Liver (tissue), 9 donors: ENCODE data around the gene TRIM40. TPM values are rescaled to one million over a fixed set of nuclear protein-coding genes. Genes with fewer than 3 reads are reported as not detected.

Source experiments
- DNase-seq: peaks from one replicate; pipeline ENCODE4 v3.0.0-alpha.2; 2017; ENCODE audit warnings: low spot score
- H3K27ac ChIP-seq, 2 donors: one replicate each; pipeline ENCODE4 v1.7.0; 2013; ENCODE audit warnings: inconsistent platforms in 2 of 2, low read length in 2 of 2, control low read depth in 1 of 2, low read depth in 1 of 2, mild to moderate bottlenecking in 1 of 2
- H3K27me3 ChIP-seq, 4 donors: one replicate each; pipeline versions ENCODE4 v1.6.1 to v1.7.0; 2013; ENCODE audit warnings: low read length in 3 of 4, inconsistent platforms in 1 of 4, mild to moderate bottlenecking in 1 of 4, moderate library complexity in 1 of 4; ENCODE audit not compliant: control insufficient read depth in 4 of 4, insufficient read depth in 4 of 4
- H3K36me3 ChIP-seq, 4 donors: one replicate each; pipeline versions ENCODE4 v1.6.1 to v1.7.0; 2013; ENCODE audit warnings: low read length in 3 of 4, mild to moderate bottlenecking in 3 of 4, low read depth in 1 of 4, moderate library complexity in 1 of 4; ENCODE audit not compliant: control insufficient read depth in 4 of 4, insufficient read depth in 3 of 4
- H3K4me1 ChIP-seq, 4 donors: one replicate each; pipeline versions ENCODE4 v1.6.1 to v1.7.0; 2013; ENCODE audit warnings: low read length in 3 of 4, mild to moderate bottlenecking in 3 of 4, moderate library complexity in 1 of 4; ENCODE audit not compliant: control insufficient read depth in 4 of 4, insufficient read depth in 4 of 4
- H3K4me3 ChIP-seq, 3 donors: one replicate each; pipeline versions ENCODE4 v1.6.1 to v1.7.0; 2013; ENCODE audit warnings: low read length in 3 of 3, control low read depth in 1 of 3, low read depth in 1 of 3, mild to moderate bottlenecking in 1 of 3
- H3K9ac ChIP-seq, 2 donors: one replicate each; pipeline ENCODE4 v1.7.0; 2013; ENCODE audit warnings: low read length in 2 of 2, mild to moderate bottlenecking in 2 of 2, moderate library complexity in 2 of 2, control low read depth in 1 of 2, low read depth in 1 of 2
- H3K9me3 ChIP-seq, 4 donors: one replicate each; pipeline versions ENCODE4 v1.6.1 to v1.7.0; 2013; ENCODE audit warnings: low read length in 3 of 4; ENCODE audit not compliant: control insufficient read depth in 4 of 4
- ATF3 ChIP-seq: IDR thresholded peaks from 2 replicates; pipeline ENCODE4 v1.6.1; 2016; ENCODE audit warnings: antibody characterized with exemption
- CTCF ChIP-seq: fragments of 150-350 bp; IDR thresholded peaks from 2 replicates; pipeline ENCODE4 v1.5.1; 2017; ENCODE audit warnings: improper control_type of control experiment, low read depth, low read length; ENCODE audit not compliant: missing input control
- FOXA1 ChIP-seq: IDR thresholded peaks from 2 replicates; pipeline ENCODE4 v1.6.1; 2016; ENCODE audit warnings: antibody characterized with exemption
- FOXA2 ChIP-seq: IDR thresholded peaks from 2 replicates; pipeline ENCODE4 v1.6.1; 2016; ENCODE audit warnings: antibody characterized with exemption
- GABPA ChIP-seq, 2 donors: IDR thresholded peaks in 1 of 2; conservative IDR thresholded peaks in 1 of 2; 2 replicates each; pipeline ENCODE4 v1.6.1; 2016; ENCODE audit warnings: antibody characterized with exemption in 2 of 2, mild to moderate bottlenecking in 1 of 2, moderate library complexity in 1 of 2
- HNF4A ChIP-seq, 2 donors: conservative IDR thresholded peaks; 2 replicates each; pipeline ENCODE4 v1.6.1; 2016; ENCODE audit warnings: antibody characterized with exemption in 2 of 2, mild to moderate bottlenecking in 2 of 2
- HNF4G ChIP-seq: IDR thresholded peaks from 2 replicates; pipeline ENCODE4 v1.6.1; 2016; ENCODE audit warnings: antibody characterized with exemption
- JUND ChIP-seq, 2 donors: IDR thresholded peaks; 2 replicates each; pipeline ENCODE4 v1.6.1; 2016; ENCODE audit warnings: antibody characterized with exemption in 2 of 2
- MAX ChIP-seq: IDR thresholded peaks from 2 replicates; pipeline ENCODE4 v1.6.1; 2016; ENCODE audit warnings: antibody characterized with exemption
- NR2F2 ChIP-seq: IDR thresholded peaks from 2 replicates; pipeline ENCODE4 v1.6.1; 2016; ENCODE audit warnings: antibody characterized with exemption
- RAD21 ChIP-seq, 2 donors: IDR thresholded peaks; 2 replicates each; pipeline ENCODE4 v1.6.1; 2016; ENCODE audit warnings: antibody characterized with exemption in 2 of 2, mild to moderate bottlenecking in 2 of 2
- RXRA ChIP-seq, 2 donors: IDR thresholded peaks; 2 replicates each; pipeline ENCODE4 v1.6.1; 2017 to 2018; ENCODE audit warnings: antibody characterized with exemption in 2 of 2, mild to moderate bottlenecking in 1 of 2
- SP1 ChIP-seq: IDR thresholded peaks from 2 replicates; pipeline ENCODE4 v1.6.1; 2018; ENCODE audit warnings: antibody characterized with exemption, mild to moderate bottlenecking
- TAF1 ChIP-seq: conservative IDR thresholded peaks from 2 replicates; pipeline ENCODE4 v1.6.1; 2016; ENCODE audit warnings: antibody characterized with exemption, mild to moderate bottlenecking
- YY1 ChIP-seq: IDR thresholded peaks from 2 replicates; pipeline ENCODE4 v1.6.1; 2016; ENCODE audit warnings: antibody characterized with exemption, mild to moderate bottlenecking
- WGBS: extraction: QIAGEN DNeasy Blood & Tissue Kit; methylation state at CpG from one replicate; pipeline ENCODE4 v1.1.7; 2013; 5-methylcytosine and 5-hydroxymethylcytosine counted together
- polyA plus RNA-seq, 2 donors: library from polyadenylated mRNA; stranded (reverse) in 1 of 2; unstranded in 1 of 2; fragments of 200-250 nt in 1 of 2; fragments of >200 nt in 1 of 2; fragmentation: Nextera tagmentation in 1 of 2; extraction: Ambion mirVana in 1 of 2; gene quantifications; one replicate each; pipeline versions ENCODE4 v1.2.1 to v1.2.3, GENCODE V29; 2013 to 2015
- total RNA-seq, 2 donors: library from RNA; depleted of rRNA; stranded (reverse); fragments of >200 nt; gene quantifications; one replicate each; pipeline ENCODE4 v1.2.3, GENCODE V29; 2014
- TF ChIP-seq, protein P1 (sequence below): IDR thresholded peaks from 2 replicates; pipeline ENCODE4 v1.6.1; 2016; ENCODE audit warnings: antibody characterized with exemption
- donor health status: healthy.
- donor health status: healthy.
- donor health status: healthy.
- donor health status: healthy.
- donor health status: healthy.

Gene TRIM40
- total and polyA plus RNA-seq, 4 donors: 0.51 TPM; not detected in 3

DNA sequence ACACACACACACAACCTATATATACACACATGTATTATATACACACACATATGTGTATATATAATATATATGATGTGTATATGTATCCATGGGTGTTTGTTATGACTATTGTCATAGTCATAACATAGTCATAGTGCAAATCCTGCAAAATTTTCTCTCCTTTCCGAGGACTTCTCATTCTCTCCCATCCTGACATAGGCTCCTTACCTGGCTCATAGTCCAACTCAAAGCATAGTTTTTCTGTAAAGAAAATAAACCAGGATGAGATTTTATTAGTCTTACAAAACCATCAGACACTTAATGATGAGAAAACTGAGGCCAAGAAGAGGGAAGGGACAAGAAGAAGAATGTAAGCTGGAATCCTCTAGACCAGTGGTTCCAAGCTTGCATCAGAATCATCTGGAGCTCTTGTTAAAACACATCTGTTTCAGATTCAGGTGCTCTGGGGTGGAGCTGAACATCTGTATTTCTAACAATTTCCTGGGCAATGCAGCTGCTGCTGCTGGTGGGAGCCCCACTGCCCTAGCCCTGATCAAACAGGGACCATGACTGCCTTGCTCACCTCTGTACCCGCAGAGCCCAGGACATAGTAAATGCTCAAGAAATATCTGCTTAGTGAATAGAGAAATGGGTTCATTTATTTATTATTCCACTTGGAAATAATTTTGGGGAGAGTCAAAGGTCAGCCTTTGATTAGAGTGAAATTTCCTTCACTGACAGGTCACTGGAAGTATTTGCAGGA is 19.8 kb downstream of the TRIM40 start:
- Histone ChIP-seq H3K27ac (peak overlapping the region; percentile 12 to 57), H3K4me1 (peaks cover 0 to 23% (median 10%) of the 10 kb centered on the region in 4 donors), H3K9ac (no peak overlapping the region), H3K9me3 (no peaks in the 10 kb centered on the region), H3K4me3 (no peak overlapping the region), H3K27me3 (no peaks in the 10 kb centered on the region), H3K36me3 (no peaks in the 10 kb centered on the region)
- no peak for DNase-seq
- 93% methylated on average over 2 of the region's 2 CpGs for WGBS
- TF ChIP-seq, protein P1, sequence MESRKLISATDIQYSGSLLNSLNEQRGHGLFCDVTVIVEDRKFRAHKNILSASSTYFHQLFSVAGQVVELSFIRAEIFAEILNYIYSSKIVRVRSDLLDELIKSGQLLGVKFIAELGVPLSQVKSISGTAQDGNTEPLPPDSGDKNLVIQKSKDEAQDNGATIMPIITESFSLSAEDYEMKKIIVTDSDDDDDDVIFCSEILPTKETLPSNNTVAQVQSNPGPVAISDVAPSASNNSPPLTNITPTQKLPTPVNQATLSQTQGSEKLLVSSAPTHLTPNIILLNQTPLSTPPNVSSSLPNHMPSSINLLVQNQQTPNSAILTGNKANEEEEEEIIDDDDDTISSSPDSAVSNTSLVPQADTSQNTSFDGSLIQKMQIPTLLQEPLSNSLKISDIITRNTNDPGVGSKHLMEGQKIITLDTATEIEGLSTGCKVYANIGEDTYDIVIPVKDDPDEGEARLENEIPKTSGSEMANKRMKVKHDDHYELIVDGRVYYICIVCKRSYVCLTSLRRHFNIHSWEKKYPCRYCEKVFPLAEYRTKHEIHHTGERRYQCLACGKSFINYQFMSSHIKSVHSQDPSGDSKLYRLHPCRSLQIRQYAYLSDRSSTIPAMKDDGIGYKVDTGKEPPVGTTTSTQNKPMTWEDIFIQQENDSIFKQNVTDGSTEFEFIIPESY: no peak
- TF ChIP-seq HNF4G (no peak), SP1 (no peak), HNF4A (conservative IDR thresholded peaks at IDR 0.05) (peak in 1 of 2 donors; percentile 43), GABPA (IDR thresholded peaks at IDR 0.05 in 1 of 2, conservative IDR thresholded peaks at IDR 0.05 in 1 of 2) (no peak), NR2F2 (peak; percentile 42)

GRCh38 chr6:30156262-30156599 is 20.3 kb downstream of the TRIM40 start:
- 39% methylated on average over 4 of the region's 4 CpGs for WGBS
- H3K9me3 ChIP-seq: no peaks in the 10 kb centered on the region
- no peaks in the 10 kb centered on the region for H3K36me3 ChIP-seq
- no peak overlapping the region for H3K4me3 ChIP-seq
- no peaks in the 10 kb centered on the region for H3K27me3 ChIP-seq
- H3K27ac ChIP-seq: no peak overlapping the region
- H3K4me1 ChIP-seq: peaks cover 0 to 23% (median 10%) of the 10 kb centered on the region in 4 donors
- no peak overlapping the region for H3K9ac ChIP-seq
- DNase-seq: no peak
- TF ChIP-seq FOXA2 (no peak), TAF1 (no peak), YY1 (no peak), ATF3 (no peak), MAX (no peak), FOXA1 (no peak), RXRA (IDR thresholded peaks at IDR 0.05) (peak in 1 of 2 donors; percentile 32), SP1 (peak; percentile 61), NR2F2 (peak; percentile 8), HNF4A (conservative IDR thresholded peaks at IDR 0.05) (peak in 1 of 2 donors; percentile 12), CTCF (no peak), JUND (IDR thresholded peaks at IDR 0.05) (no peak), HNF4G (no peak), RAD21 (IDR thresholded peaks at IDR 0.05) (no peak), GABPA (IDR thresholded peaks at IDR 0.05 in 1 of 2, conservative IDR thresholded peaks at IDR 0.05 in 1 of 2) (peak; percentile 74 to 81)
- TF ChIP-seq, protein P1: no peak
